ENCODE results near the gene MRM2. TPM values are rescaled to one million over a fixed set of nuclear protein-coding genes. Genes with fewer than 3 reads are reported as not detected.

The MRM2 gene
- 7.3 TPM for total RNA-seq
- polyA plus RNA-seq = 10 to 100 TPM; 33.4 to 39.7 (median 37.8) TPM

DNA sequence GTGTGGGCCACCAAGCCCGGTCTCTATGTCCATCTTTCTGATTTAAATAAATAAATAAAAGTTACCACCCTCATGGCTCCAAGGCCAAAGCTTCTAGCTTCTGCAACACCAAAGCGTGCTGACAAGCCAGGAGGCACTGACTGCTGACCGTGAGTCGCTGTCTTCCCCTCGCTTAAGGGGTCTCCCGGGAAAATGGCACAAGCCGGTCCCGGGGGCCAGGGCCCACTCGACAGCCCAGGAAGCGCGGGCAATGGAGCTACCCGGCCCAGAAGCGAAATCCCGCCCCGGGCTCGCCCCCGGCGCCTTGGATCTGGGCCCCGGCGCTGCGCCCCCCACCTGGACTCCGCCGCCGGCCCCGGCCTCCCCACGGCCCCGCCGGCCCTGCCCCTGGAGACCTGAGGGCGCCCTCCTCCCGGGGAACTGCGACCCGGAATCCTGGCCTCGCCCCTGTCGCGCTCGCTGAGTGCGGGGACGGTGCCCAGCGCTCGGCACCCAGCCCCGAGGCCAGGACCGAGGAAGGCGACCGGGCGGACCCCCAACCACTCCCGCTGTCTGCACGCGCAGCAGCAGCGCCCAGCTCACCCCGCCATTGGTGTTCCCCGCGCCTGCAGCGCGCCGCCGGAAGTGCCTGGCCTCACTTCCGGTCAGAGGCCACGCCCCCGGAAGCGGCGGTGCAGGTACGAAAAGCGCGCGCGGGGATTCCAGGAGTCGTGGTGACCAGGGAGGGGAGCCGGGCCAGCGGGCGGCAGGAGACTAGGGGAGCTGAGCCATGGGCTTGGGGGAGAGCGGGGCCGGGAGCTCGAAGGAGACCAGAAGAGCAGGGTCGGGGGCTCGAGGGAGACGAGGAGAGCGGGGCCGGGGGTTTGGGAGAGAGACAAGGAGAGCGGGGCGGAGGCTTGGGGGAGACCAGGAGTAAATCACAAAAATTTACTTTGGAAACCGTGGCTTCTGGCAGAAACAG lies at the start of gene MRM2, which contains the start of gene NUDT1:
Gene MRM2 (minus strand): TSS at position 626 of the 961 bp plus-strand sequence. CDS start 36 bp downstream, at position 590.
Gene NUDT1 (plus strand): TSS at position 647 of the 961 bp plus-strand sequence. CDS start 2,349 bp downstream, outside the sequence.
- Mint-ChIP-seq H3K4me3 (peak within 1 kb of the TSS; percentile 93 to 98 (median 95)), H3K27ac (peak within 1 kb of the TSS; percentile 93 to 94 (median 94)), H3K4me1 (peaks cover 4 to 40% (median 10%) of the 10 kb centered on the region in 4 donors), H3K36me3 (peaks cover 4% of the 10 kb centered on the region), H3K9me3 (peaks cover 0 to 1% (median 0%) of the 10 kb centered on the region in 7 donors), H3K27me3 (no peaks in the 10 kb centered on the region)
- Histone ChIP-seq H3K4me1 (ENCODE audit: control insufficient read depth, insufficient read depth, low read length, poor library complexity, severe bottlenecking) (peaks cover 18% of the 10 kb centered on the region), H3K27me3 (ENCODE audit: control insufficient read depth, insufficient read depth, low read length) (no peaks in the 10 kb centered on the region), H3K4me3 (ENCODE audit: low read depth, low read length) (peak within 1 kb of the TSS; percentile 80), H3K36me3 (ENCODE audit: control insufficient read depth, insufficient read depth, low read length) (peaks cover 14% of the 10 kb centered on the region), H3K9me3 (ENCODE audit: control insufficient read depth in 2 of 2, low read length in 2 of 2) (no peaks in the 10 kb centered on the region), H3K27ac (ENCODE audit: insufficient read depth, low read length, poor library complexity, severe bottlenecking) (peak within 1 kb of the TSS; percentile 68)
- ATAC-seq (ENCODE audit: low read depth in 2 of 2) (peak; percentile 50 to 60), DNase-seq (peak; percentile 56 to 77 (median 68))

DNA sequence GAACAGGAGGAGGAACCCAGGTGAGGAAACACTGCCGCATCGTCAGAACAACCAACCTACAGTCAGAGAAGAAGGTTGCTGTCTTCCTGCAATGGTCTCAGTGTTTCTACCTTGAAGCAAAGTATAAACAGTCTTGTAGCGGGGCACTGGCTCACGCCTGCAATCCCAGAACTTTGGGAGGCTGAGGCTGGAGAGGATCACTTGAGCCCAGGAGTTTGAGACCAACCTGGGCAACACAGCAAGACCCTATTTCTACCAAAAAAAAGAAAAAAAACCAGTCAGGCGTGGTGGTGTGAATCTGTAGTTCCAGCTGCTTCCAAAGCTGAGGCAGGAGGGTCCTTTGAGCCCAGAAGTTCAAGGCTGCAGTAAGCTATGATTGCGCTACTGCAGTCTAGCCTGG lies 48.9 kb upstream of the MRM2 start:
- Mint-ChIP-seq H3K4me1 (peaks cover 0 to 5% (median under 1%) of the 10 kb centered on the region in 4 donors), H3K27ac (no peak overlapping the region)

GRCh38 chr7:2289621-2290020 lies 47.6 kb upstream of the MRM2 start:
- ATAC-seq (ENCODE audit: low read depth in 2 of 2) (no peak), DNase-seq (no peak)
- Histone ChIP-seq H3K4me1 (ENCODE audit: control insufficient read depth, insufficient read depth, low read length, poor library complexity, severe bottlenecking) (no peaks in the 10 kb centered on the region), H3K4me3 (ENCODE audit: low read depth, low read length) (no peak overlapping the region), H3K36me3 (ENCODE audit: control insufficient read depth, insufficient read depth, low read length) (no peaks in the 10 kb centered on the region), H3K9me3 (ENCODE audit: control insufficient read depth in 2 of 2, low read length in 2 of 2) (no peaks in the 10 kb centered on the region), H3K27ac (ENCODE audit: insufficient read depth, low read length, poor library complexity, severe bottlenecking) (no peak overlapping the region), H3K27me3 (ENCODE audit: control insufficient read depth, insufficient read depth, low read length) (no peaks in the 10 kb centered on the region)
- Mint-ChIP-seq H3K4me1 (peaks cover 0 to 5% (median under 1%) of the 10 kb centered on the region in 4 donors), H3K9me3 (no peaks in the 10 kb centered on the region), H3K27me3 (no peaks in the 10 kb centered on the region), H3K36me3 (peaks cover 5% of the 10 kb centered on the region), H3K27ac (no peak overlapping the region), H3K4me3 (no peak overlapping the region)

More for the DNA sequence above, 48.9 kb upstream of the MRM2 start:
- Mint-ChIP-seq H3K36me3 (peaks cover 5% of the 10 kb centered on the region), H3K4me3 (no peak overlapping the region), H3K27me3 (no peaks in the 10 kb centered on the region), H3K9me3 (no peaks in the 10 kb centered on the region)
- Histone ChIP-seq H3K4me1 (ENCODE audit: control insufficient read depth, insufficient read depth, low read length, poor library complexity, severe bottlenecking) (no peaks in the 10 kb centered on the region), H3K27ac (ENCODE audit: insufficient read depth, low read length, poor library complexity, severe bottlenecking) (no peak overlapping the region), H3K4me3 (ENCODE audit: low read depth, low read length) (no peak overlapping the region), H3K9me3 (ENCODE audit: control insufficient read depth in 2 of 2, low read length in 2 of 2) (no peaks in the 10 kb centered on the region), H3K27me3 (ENCODE audit: control insufficient read depth, insufficient read depth, low read length) (no peaks in the 10 kb centered on the region), H3K36me3 (ENCODE audit: control insufficient read depth, insufficient read depth, low read length) (no peaks in the 10 kb centered on the region)
- no peak for ATAC-seq (ENCODE audit: low read depth in 2 of 2)
- DNase-seq = no peak

DNA sequence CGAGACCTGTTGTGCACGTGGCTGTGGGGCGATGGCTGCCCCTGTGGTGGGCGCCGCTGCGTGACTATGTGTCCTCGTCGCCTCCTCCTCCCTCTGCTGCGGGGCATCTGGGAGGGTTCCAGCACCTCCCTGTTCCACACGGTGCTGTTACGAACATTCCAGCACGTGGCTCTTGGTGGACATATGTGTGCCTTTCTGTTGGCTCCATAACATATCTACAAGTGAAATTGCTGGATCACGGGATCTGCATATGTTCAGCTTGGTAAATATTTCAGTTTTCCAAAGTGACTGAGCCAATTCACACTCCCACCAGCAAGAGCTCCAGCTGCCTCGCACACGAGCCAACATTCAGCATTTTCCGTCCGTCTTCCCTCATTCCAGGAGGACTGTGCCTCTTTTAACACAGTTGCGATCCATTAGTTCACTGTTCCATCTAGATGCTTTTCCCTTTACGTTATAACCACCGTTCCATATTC lies 47.1 kb upstream of the MRM2 start:
- ATAC-seq (ENCODE audit: low read depth in 2 of 2) (no peak), DNase-seq (no peak)
- Histone ChIP-seq H3K9me3 (ENCODE audit: control insufficient read depth in 2 of 2, low read length in 2 of 2) (no peaks in the 10 kb centered on the region), H3K27ac (ENCODE audit: insufficient read depth, low read length, poor library complexity, severe bottlenecking) (no peak overlapping the region), H3K27me3 (ENCODE audit: control insufficient read depth, insufficient read depth, low read length) (no peaks in the 10 kb centered on the region), H3K36me3 (ENCODE audit: control insufficient read depth, insufficient read depth, low read length) (no peaks in the 10 kb centered on the region), H3K4me1 (ENCODE audit: control insufficient read depth, insufficient read depth, low read length, poor library complexity, severe bottlenecking) (no peaks in the 10 kb centered on the region), H3K4me3 (ENCODE audit: low read depth, low read length) (no peak overlapping the region)
- H3K9me3 Mint-ChIP-seq = no peaks in the 10 kb centered on the region
- no peak overlapping the region for H3K4me3 Mint-ChIP-seq
- H3K27me3 Mint-ChIP-seq = no peaks in the 10 kb centered on the region
- H3K36me3 Mint-ChIP-seq = peaks cover 5% of the 10 kb centered on the region
- peaks cover 0 to 5% (median under 1%) of the 10 kb centered on the region in 4 donors for H3K4me1 Mint-ChIP-seq
- H3K27ac Mint-ChIP-seq = peak overlapping the region in 1 of 3 donors; percentile 46

- Histone ChIP-seq H3K36me3 (ENCODE audit: control insufficient read depth, insufficient read depth, low read length) (no peaks in the 10 kb centered on the region), H3K27ac (ENCODE audit: insufficient read depth, low read length, poor library complexity, severe bottlenecking) (no peak overlapping the region), H3K4me3 (ENCODE audit: low read depth, low read length) (no peak overlapping the region), H3K27me3 (ENCODE audit: control insufficient read depth, insufficient read depth, low read length) (no peaks in the 10 kb centered on the region), H3K4me1 (ENCODE audit: control insufficient read depth, insufficient read depth, low read length, poor library complexity, severe bottlenecking) (no peaks in the 10 kb centered on the region), H3K9me3 (ENCODE audit: control insufficient read depth in 2 of 2, low read length in 2 of 2) (no peaks in the 10 kb centered on the region)
- Mint-ChIP-seq H3K27me3 (no peaks in the 10 kb centered on the region), H3K36me3 (peaks cover 5% of the 10 kb centered on the region), H3K4me3 (no peak overlapping the region), H3K27ac (peak overlapping the region in 1 of 3 donors; percentile 67), H3K4me1 (peaks cover 0 to 5% (median under 1%) of the 10 kb centered on the region in 4 donors), H3K9me3 (no peaks in the 10 kb centered on the region)
- no peak for ATAC-seq (ENCODE audit: low read depth in 2 of 2)
- DNase-seq = no peak
These were observed 46.5 kb upstream of the MRM2 start for GRCh38 chr7:2288503-2288902.

- no peaks in the 10 kb centered on the region for H3K9me3 ChIP-seq (ENCODE audit: control insufficient read depth in 2 of 2, low read length in 2 of 2)
- no peak overlapping the region for H3K27ac ChIP-seq (ENCODE audit: insufficient read depth, low read length, poor library complexity, severe bottlenecking)
- no peaks in the 10 kb centered on the region for H3K4me1 ChIP-seq (ENCODE audit: control insufficient read depth, insufficient read depth, low read length, poor library complexity, severe bottlenecking)
- no peaks in the 10 kb centered on the region for H3K36me3 ChIP-seq (ENCODE audit: control insufficient read depth, insufficient read depth, low read length)
- no peak for DNase-seq
- Mint-ChIP-seq H3K27me3 (no peaks in the 10 kb centered on the region), H3K4me3 (no peak overlapping the region), H3K27ac (no peak overlapping the region), H3K9me3 (no peaks in the 10 kb centered on the region), H3K36me3 (peaks cover 5% of the 10 kb centered on the region), H3K4me1 (peaks cover 0 to 5% (median under 1%) of the 10 kb centered on the region in 4 donors)
- ATAC-seq (ENCODE audit: low read depth in 2 of 2) = no peak
- no peaks in the 10 kb centered on the region for H3K27me3 ChIP-seq (ENCODE audit: control insufficient read depth, insufficient read depth, low read length)
- H3K4me3 ChIP-seq (ENCODE audit: low read depth, low read length) = no peak overlapping the region
These were observed 45.7 kb upstream of the MRM2 start for GRCh38 chr7:2287745-2288144.

GRCh38 chr7:2283074-2283473 lies 41.1 kb upstream of the MRM2 start:
- no peak for ATAC-seq (ENCODE audit: low read depth in 2 of 2)
- Mint-ChIP-seq H3K27ac (no peak overlapping the region), H3K4me1 (peaks cover 0 to 4% (median 2%) of the 10 kb centered on the region in 4 donors), H3K36me3 (no peaks in the 10 kb centered on the region), H3K4me3 (no peak overlapping the region), H3K27me3 (no peaks in the 10 kb centered on the region), H3K9me3 (no peaks in the 10 kb centered on the region)
- Histone ChIP-seq H3K27ac (ENCODE audit: insufficient read depth, low read length, poor library complexity, severe bottlenecking) (no peak overlapping the region), H3K4me3 (ENCODE audit: low read depth, low read length) (no peak overlapping the region), H3K36me3 (ENCODE audit: control insufficient read depth, insufficient read depth, low read length) (no peaks in the 10 kb centered on the region), H3K4me1 (ENCODE audit: control insufficient read depth, insufficient read depth, low read length, poor library complexity, severe bottlenecking) (no peaks in the 10 kb centered on the region), H3K27me3 (ENCODE audit: control insufficient read depth, insufficient read depth, low read length) (no peaks in the 10 kb centered on the region), H3K9me3 (ENCODE audit: control insufficient read depth in 2 of 2, low read length in 2 of 2) (no peaks in the 10 kb centered on the region)
- DNase-seq = no peak
